ENCODE data around the gene NEDD4.

- TF ChIP-seq, protein P1, sequence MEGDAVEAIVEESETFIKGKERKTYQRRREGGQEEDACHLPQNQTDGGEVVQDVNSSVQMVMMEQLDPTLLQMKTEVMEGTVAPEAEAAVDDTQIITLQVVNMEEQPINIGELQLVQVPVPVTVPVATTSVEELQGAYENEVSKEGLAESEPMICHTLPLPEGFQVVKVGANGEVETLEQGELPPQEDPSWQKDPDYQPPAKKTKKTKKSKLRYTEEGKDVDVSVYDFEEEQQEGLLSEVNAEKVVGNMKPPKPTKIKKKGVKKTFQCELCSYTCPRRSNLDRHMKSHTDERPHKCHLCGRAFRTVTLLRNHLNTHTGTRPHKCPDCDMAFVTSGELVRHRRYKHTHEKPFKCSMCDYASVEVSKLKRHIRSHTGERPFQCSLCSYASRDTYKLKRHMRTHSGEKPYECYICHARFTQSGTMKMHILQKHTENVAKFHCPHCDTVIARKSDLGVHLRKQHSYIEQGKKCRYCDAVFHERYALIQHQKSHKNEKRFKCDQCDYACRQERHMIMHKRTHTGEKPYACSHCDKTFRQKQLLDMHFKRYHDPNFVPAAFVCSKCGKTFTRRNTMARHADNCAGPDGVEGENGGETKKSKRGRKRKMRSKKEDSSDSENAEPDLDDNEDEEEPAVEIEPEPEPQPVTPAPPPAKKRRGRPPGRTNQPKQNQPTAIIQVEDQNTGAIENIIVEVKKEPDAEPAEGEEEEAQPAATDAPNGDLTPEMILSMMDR (IDR thresholded peaks at IDR 0.05): no peak
- TF ChIP-seq EP300 (IDR thresholded peaks at IDR 0.05; ENCODE audit: low read depth): no peak
- TF ChIP-seq POLR2A (IDR thresholded peaks at IDR 0.05): no peak
- no peak for TF ChIP-seq POLR2AphosphoS5 (IDR thresholded peaks at IDR 0.05)
These were observed 109.2 kb downstream of the NEDD4 start for GRCh38 chr15:55884223-55884622.
